HG02885 (cell line): ENCODE data around the gene BCL2.
"Not testable (repeated sequence)": the region's sequence is repeated elsewhere in the genome, so short reads cannot be mapped to it uniquely, and the experiment has no call there.

ENCODE experiments used
- ATAC-seq: cut with Tn5 transposase; IDR thresholded peaks from one replicate; pipeline ENCODE4 v1.9.1; 2021; ENCODE audit warnings: mild to moderate bottlenecking; ENCODE audit not compliant: unreplicated experiment, poor library complexity

Gene BCL2

GRCh38 chr18:63207835-63208234, 111.7 kb downstream of the BCL2 start:
- no peak for ATAC-seq

GRCh38 chr18:63207143-63207790, 112.3 kb downstream of the BCL2 start:
- ATAC-seq: peak; percentile 38

GRCh38 chr18:63206433-63207142, 113.0 kb downstream of the BCL2 start:
- peak; percentile 19 for ATAC-seq

GRCh38 chr18:63205791-63206252, 113.7 kb downstream of the BCL2 start:
- peak; percentile 27 for ATAC-seq

- ATAC-seq: no peak
Measured at GRCh38 chr18:63203497-63203896, 116.1 kb downstream of the BCL2 start.

- no peak for ATAC-seq
Measured at GRCh38 chr18:63202828-63203227, 116.7 kb downstream of the BCL2 start.

- not testable (repeated sequence) for ATAC-seq
Measured at GRCh38 chr18:63201456-63201855, 118.1 kb downstream of the BCL2 start.

- ATAC-seq: peak; percentile 64
Measured at GRCh38 chr18:63199743-63200241, 119.8 kb downstream of the BCL2 start.

GRCh38 chr18:63198868-63199742, 120.5 kb downstream of the BCL2 start:
- no peak for ATAC-seq

GRCh38 chr18:63198098-63198760, 121.3 kb downstream of the BCL2 start:
- no peak for ATAC-seq

- ATAC-seq: no peak
Measured at GRCh38 chr18:63197246-63197869, 122.2 kb downstream of the BCL2 start.

GRCh38 chr18:63195326-63196159, 124.0 kb downstream of the BCL2 start:
- no peak for ATAC-seq

GRCh38 chr18:63192885-63193349, 126.7 kb downstream of the BCL2 start:
- peak; percentile 67 for ATAC-seq

- peak; percentile 28 for ATAC-seq
Measured at GRCh38 chr18:63192126-63192884, 127.3 kb downstream of the BCL2 start.

- ATAC-seq: no peak
Measured at GRCh38 chr18:63191413-63191812, 128.2 kb downstream of the BCL2 start.

GRCh38 chr18:63190838-63191237, 128.7 kb downstream of the BCL2 start:
- ATAC-seq: not testable (repeated sequence)

- ATAC-seq: no peak
Measured at GRCh38 chr18:63189817-63190216, 129.8 kb downstream of the BCL2 start.

GRCh38 chr18:63189041-63189440, 130.5 kb downstream of the BCL2 start:
- ATAC-seq: no peak
